ENCODE measurements around the gene PLGRKT.
"Not testable (repeated sequence)": the region's sequence is repeated elsewhere in the genome, so short reads cannot be mapped to it uniquely, and the experiment has no call there.

PLGRKT gene, protein sequence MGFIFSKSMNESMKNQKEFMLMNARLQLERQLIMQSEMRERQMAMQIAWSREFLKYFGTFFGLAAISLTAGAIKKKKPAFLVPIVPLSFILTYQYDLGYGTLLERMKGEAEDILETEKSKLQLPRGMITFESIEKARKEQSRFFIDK

DNA sequence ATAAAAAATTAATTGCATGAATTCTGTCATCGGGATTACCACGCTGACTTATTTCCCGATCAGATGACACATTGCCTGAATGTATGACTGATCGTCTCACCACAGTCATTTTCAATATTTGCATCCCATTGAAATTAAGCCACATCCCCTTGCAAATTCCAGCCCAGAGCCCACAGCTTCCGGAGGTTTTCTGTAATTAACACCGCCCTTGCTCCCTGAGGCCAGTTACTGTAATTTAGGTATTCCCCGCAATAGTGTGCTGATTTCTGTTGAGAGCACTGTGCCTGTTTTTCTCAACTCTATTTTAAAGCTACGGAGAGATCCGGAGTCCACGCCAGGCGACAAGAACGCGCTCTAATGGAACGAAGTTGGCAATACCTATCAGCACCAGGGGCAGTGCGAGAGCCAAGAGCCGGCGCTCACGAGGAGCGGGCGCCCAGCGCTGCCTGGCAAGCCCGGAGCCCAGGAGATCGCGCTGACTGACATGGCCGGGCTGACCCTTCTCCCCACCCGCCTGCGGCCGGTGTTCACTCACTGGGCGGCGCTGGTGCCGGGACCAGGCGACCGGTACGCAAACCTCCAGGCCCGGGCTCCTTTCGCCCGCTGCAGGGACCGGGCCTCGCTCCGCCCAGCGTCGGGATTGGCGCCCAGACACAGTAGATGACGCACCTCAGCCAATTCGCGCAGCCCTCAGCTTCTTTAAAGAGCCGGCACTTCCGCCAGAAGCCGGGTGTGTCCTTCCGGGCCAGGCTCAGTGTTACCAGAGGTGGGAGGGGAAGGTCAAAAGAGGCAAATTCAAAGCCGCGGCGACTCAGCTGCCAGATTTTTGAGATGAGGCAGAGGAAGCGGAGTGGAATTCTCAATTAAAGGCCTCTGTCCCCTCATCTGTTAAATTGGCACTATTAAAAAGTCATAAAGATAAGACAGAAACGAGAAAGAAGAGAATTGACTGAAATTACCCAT is at the start of gene PLGRKT:
TSS of gene PLGRKT (minus strand) at position 672 of the 963 bp plus-strand sequence. CDS start 5,948 bp downstream, outside the sequence.
- peak; percentile 80 for DNase-seq (ENCODE audit: low read depth)

DNA sequence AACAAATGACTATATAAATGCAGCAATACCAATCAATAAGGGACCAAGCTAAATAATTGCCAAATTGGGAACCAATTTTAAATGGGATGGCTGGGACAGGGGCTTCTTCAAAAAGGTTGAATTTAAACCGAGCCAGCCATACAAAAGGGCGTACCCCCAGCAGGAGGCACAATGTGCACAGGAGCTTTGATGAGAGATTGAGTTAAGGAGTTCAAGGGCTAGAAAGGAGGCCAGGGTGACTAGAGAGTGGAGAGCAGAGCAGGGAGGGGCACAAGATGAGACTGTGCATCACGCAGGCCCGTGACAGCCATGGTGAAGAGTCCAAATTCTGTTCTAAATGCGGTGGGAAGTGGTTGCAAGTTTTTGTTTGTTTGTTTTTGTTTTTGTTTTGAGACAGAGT is 49.3 kb upstream of the PLGRKT start:
- DNase-seq (ENCODE audit: low read depth), result no peak

DNA sequence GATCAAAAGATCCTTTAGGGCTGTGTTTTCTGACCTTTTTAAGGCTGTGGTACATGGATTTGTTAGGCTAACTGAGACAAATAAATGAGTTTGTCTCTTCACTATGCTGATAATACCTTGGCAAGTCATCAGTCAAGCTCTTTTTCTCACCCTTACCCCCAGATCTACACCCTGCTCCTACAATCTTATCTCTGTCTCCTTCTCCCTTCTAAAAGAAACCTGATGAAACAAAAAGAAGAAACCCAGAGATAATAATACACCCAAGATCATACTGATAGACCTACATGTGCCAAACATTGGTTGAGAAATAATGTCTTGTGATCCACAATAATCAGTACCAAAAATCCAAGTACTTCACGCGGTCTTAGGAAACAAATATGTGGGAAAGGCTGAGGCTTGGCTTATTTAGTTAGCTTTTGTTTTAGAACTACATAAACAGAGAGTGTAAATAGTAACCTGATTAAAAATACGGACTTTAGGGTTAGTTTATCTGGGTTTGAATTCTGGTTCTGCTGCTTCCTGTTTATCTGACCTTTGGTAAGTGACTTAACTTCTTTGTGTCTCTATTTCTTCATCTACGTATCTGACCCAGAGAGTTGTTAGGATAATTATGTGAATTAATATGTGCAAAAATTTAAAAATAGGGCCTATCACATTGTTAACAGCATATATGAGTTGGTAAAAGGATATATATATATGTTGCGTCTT is 47.8 kb upstream of the PLGRKT start:
- no peak for DNase-seq (ENCODE audit: low read depth)

DNA sequence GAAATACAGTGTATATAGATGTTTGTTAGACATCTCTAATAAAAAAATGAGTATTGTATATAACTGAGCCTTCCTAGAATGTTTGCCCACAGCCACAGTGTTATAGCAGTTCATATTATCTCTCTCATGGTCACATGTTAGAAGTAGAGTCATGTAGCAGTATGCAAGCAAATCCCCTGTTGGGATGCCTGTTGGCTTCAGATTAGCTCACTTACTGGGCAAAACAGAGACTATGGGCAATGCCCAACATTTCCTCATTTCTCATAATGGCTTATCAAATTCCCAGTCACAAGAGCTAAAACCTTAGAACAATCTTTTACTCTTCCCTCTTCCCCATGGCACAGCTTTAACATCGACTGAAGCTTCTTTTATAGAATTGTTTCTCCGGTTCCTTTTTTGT is 45.6 kb upstream of the PLGRKT start:
- DNase-seq (ENCODE audit: low read depth), result no peak

DNA sequence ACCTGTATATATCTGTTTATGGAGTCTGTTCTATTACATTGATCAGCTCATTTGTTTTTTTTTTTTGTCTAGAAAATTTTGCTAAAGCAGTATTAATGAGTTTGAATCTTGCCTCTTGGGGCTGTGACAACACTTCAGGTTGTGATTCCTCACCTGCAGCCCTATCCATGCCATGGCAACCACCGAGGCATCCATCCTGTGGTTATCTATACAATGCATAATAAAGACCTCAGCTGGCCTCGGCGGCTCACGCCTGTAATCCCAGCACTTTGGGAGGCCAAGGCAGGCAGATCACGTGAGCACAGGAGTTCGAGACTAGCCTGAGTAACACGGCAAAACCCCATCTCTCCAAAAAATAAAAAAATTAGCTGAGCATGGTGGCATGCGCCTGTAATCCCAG is 44.5 kb upstream of the PLGRKT start:
- DNase-seq (ENCODE audit: low read depth), result no peak

DNA sequence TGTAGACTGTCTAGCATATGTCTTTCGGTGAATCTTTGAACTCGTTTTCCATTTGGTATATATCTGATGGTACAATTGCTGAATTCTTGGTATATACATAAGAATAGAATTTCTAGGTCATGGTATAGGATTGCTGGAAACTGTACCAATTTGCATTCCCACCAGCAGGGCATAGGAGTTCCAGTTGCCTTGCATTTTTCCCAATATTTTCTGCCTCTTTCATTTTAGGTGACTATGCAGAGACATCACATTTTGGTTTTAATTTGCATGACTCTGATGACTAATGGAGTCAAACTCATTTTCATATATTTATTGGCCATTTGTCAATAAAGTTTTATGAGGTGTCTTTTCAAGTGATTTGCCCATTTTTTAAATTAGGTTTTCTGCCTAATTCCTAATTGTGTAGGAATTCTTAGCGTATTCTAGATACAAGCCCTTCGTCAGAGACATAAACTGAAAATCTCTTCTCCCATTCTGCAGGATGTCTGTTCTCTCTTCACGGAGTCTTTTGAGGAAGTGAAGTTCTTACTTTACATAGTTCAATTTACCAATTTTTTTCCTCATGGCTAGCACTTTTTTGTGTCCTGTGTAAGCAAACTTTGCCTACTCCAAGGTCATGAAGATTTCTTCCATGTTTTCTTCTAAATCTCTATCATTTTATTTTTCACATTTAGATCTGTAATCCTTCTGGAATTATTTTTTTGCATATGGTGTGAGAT is 43.8 kb upstream of the PLGRKT start:
- DNase-seq (ENCODE audit: low read depth), result no peak

DNA sequence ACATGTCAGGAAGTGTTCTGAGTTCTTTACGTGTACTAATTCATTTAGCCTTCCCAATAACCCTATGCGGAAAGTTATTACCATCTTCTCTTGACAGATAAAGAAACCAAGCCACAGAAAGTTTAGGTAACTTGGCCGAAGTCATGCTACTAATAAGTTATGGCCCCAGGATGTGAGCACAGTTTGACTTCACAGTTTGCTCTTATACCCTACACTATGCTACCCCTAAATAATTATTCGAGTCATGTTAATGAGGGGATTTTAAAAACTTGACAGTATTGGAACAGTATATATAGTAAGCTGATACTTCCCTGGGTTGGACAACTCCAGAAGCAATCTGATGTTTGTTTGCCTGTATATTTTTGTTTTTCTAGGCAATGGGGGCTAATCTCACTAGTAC is 43.2 kb upstream of the PLGRKT start:
- no peak for DNase-seq (ENCODE audit: low read depth)

DNA sequence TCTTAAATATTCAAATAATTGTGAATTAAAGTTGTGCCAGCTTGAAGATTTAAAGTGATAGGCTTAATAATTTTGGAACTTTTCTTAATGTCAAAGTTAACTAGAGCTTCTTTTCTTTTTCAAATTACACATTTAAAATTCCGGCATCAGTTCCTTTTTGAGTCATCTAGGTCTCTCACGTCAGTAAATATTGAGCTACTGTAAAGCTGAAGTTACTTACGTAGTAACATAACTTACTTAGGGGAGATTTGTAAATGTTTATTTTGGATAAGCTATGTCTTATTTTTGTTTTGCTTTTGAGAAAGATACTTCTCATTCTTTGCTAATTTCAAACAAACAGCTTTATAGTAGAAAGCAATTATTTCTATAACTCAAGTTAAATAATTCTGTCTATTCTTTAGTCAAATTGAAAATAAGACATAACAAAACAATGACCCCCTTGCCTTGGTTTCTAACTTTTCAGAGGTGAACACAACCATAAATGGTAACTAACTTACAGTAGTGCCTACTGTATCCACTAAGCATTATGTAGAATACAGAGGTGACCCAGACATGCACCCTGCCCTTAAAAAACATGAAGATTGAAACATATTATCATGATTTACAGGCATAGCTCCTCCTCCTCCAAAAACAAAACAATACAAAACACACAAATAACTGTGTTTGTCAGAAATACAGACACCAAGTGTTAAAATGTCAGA is 42.4 kb upstream of the PLGRKT start:
- DNase-seq (ENCODE audit: low read depth), result no peak

DNA sequence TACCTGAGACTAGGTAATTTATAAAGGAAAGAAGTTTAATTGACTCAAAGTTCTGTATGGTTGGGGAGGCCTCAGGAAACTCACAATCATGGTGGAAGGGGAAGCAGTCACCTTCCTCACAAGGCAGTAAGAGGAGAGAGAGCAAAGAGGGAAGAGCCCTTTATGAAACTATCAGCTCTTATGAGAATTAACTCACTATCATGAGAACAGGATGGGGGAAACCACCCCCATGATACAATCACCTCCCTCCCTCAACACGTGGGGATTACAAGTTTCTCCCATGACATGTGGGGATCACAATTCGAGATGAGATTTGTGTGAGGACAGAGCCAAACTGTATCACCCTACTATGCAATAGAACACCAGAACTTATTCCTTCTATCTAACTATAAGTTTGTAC is 40.5 kb upstream of the PLGRKT start:
- no peak for DNase-seq (ENCODE audit: low read depth)

DNA sequence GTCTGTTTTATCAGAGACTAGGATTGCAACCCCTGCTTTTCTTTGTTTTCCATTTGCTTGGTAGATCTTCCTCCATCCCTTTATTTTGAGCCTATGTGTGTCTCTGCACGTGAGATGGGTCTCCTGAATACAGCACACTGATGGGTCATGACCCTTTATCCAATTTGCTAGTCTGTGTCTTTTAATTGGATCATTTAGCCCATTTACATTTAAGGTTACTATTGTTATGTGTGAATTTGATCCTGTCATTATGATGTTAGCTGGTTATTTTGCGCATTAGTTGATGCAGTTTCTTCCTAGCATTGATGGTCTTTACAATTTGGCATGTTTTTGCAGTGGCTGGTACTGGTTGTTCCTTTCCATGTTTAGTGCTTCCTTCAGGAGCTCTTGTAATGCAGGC is 37.9 kb upstream of the PLGRKT start:
- DNase-seq (ENCODE audit: low read depth), result not testable (repeated sequence)

DNA sequence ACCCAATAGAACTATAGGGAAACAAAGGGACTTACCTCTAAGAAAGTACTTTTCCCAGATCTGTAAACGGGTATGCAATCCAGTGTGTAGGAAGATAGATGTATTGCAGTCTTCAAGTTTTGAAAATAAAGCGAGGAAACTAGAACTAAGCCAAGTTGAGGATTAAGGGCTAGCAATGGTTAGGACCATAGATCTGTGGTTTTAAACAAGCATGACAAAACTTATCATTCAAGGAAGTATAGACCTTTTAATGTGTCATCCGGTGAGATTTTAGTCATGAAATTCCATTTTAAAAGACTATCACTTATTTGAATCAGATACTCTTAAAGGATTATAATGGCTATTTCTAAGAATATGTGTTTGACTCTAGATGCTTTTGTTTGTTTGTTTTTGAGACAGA is 33.1 kb upstream of the PLGRKT start:
- DNase-seq (ENCODE audit: low read depth), result no peak

DNA sequence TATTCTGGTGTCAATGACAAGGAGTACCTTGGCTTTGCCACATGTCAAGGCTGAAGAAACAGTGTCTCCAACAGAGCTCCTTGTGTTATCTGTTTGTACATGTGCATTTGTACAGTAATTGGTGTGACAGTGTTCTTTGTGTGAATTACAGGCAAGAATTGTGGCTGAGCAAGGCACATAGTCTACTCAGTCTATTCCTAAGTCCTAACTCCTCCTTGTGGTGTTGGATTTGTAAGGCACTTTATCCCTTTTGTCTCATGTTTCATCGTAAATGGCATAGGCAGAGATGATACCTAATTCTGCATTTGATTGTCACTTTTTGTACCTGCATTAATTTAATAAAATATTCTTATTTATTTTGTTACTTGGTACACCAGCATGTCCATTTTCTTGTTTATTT is 32.4 kb upstream of the PLGRKT start:
- no peak for DNase-seq (ENCODE audit: low read depth)

DNA sequence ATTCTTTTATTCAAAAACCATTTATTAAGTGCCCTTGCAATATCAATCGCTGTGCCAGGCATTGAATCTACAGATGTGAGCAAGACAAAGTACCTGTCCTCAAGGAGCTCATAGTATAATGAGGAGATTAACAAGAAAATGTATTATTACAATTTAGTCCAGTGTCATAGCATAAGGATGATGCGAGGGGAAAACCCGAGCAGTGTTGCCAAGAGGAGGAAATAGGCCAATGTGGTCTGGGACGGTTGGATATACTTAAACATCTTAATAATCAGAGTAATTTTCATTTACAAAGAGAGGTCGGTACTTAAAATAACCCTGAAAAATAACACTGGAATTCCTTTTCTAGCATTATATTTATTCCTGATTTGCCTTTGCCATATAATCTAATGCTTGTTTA is 31.1 kb upstream of the PLGRKT start:
- no peak for DNase-seq (ENCODE audit: low read depth)

DNA sequence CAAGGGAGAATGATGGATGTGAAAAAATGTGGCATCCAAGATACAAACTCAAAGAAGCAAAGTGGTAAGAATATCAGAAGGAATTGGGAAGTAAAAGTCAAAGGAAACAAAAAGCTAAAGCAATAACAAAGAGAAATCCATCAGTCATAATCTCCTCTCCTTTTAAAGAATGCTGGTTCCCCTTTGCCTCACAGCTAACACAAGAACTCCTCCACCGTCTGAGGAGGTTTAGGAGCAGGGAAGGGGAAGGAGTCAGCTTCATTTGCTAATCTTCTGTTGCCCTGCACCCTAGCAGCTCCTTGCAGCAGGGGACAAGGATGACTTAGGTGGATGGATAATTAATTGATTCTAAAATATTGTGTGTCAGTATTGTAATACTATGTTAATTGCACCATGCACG is 29.0 kb upstream of the PLGRKT start:
- DNase-seq (ENCODE audit: low read depth), result no peak

DNA sequence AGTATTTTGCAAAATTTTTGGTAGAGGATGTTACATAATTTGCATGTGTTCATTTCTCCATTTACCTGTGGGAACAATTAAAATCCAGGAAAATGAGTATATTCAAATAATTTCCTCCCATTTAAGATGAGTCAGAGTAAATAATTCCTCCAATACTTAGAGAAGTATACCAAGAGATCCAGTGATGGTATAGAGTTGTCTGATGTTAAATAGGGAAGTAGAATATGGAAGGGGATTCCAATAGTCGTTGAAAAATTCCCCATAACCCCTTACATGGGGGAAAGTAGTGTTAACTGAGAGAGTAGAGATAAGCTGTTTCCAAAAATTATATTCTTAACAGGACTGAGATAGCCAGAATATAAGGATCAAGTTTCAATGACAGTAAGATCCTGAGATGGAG is 28.3 kb upstream of the PLGRKT start:
- no peak for DNase-seq (ENCODE audit: low read depth)

DNA sequence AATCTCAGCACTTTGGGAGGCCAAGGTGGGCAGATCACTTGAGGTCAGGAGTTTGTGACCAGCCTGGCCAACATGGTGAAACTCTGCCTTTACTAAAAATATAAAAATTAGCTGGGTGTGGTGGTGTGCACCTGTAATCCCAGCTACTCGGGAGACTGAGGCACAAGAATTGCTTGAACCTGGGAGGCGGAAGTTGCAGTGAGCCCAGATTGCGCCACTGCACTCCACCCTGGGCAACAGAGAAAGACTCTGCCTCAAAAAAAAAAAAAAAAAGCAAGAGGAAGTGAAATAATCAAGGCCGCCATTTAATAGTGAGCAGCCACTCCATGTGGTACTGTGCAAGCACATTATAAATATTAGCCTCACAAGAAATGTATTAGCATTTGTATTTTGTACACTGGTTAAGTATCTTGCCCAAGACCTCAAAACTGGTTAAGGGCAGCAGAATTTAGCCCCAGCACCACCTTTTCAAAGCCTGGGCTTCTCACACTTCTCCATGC is 27.2 kb upstream of the PLGRKT start:
- DNase-seq (ENCODE audit: low read depth), result not testable (repeated sequence)

DNA sequence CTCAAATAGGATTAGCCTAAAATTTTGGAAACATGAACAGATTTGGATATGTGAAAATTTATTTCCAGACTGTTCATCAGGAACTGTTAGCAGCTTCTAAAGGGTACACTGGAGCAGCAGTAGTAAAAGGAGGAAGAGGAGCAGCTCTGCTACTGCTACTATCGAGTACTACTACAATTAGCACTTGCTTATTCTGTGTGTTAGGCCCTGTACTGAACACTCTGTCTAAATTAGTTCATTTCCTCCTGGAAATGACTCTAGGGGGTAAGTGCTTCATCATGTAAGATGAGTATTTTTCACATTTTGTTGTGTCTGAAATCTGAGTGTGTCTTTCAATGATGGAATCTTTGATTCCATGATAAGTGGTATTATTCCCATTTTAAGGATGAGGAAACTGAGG is 22.4 kb upstream of the PLGRKT start:
- DNase-seq (ENCODE audit: low read depth), result no peak

DNA sequence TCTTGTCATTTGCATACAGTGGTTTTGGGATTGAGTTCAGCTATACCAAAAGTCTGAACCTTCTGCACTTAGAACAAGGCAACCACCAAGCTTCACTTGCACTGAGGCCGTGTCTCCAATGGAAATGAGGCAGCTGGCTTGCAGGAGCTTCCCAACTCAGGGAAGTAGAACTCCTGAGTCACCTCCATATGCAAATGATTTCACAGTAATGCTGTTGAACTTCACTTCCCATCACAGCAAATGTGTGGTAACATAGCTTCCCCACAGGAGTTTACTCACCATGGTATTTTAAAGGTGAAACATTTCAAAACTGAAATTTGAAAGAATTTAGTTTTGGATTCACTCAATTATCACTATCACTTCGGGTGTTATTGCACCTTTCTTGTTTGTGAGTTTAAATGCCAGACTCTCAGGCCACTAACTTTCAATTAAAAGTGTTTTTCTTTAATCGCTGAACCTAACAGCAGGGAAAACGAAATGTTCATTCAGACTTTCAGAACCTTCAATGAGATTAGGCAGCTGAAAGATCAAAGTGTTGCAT is 21.6 kb upstream of the PLGRKT start:
- no peak for DNase-seq (ENCODE audit: low read depth)

DNA sequence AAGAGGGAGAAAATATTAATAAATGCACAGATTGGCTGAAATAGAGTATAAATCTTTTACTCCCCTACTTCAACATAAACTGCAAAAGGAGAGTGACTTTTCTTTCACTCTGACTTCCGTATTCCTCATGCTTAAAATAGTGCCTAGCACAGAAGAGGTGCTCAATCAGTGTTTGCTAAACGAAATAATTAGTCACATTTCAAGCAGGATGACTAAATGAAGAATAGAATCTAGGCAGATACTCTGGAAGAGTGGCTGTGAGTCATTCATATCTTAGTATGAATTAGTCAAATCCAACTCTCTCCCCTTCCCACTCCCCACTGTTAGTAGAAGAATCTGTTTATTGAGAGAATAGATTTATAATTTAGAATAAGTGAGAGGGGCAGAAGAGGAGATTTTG is 17.5 kb upstream of the PLGRKT start:
- no peak for DNase-seq (ENCODE audit: low read depth)

DNA sequence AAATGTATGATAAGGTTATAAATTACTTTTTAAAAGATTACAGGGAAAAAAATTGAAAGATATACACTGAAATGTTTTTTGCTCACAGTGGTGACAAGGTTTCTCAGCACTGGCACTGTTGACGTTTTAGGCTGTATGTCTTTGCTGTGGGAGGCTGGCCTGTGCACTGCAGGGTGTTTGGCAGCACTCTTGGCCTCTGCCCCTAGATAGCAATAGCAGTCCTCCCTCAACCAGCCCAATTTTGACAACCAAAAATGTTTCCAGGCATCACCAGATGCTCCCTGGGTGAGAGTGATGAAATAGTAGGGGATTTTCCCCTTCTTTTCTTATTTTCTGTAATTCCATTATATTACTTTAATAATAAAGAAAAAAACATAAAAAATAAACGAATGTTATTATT is 15.9 kb upstream of the PLGRKT start:
- no peak for DNase-seq (ENCODE audit: low read depth)

DNA sequence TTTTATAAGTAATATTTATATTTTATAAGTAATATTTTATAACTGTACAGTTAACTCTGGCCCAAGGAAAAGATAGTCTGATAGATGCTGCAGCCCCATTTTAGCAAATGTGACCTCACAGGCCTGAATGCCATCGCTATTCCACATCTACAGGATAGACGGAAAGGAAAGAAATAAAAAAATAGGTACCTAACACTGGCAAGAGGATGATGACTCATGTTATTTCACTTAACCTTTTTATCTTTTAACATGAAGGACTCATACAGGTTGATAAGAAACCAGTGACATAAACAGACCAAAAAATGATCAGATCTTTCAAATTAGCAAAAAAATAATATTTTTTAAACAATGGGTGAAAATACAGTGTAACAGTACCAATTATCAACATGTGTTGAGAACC is 15.3 kb upstream of the PLGRKT start:
- no peak for DNase-seq (ENCODE audit: low read depth)

Data from stimulated activated CD8-positive, alpha-beta memory T cell treated with anti-CD3 and anti-CD28 coated beads, Interleukin-12 subunit alpha, Interleukin-12 subunit beta, amount 100 ng/mL, for 4 hours (primary cell).